GM23248 (cell line): ENCODE measurements around the gene HOOK2.

Experiments
- EZH2 ChIP-seq: fragments of 200-600 bp; sonication (generic); IDR thresholded peaks from 2 replicates; pipeline ENCODE4 v1.6.1; 2018; ENCODE audit warnings: antibody characterized with exemption, mild to moderate bottlenecking; ENCODE audit not compliant: insufficient read depth, poor library complexity, severe bottlenecking
- EZH2phosphoT487 ChIP-seq: fragments of 200-600 bp; sonication (generic); IDR thresholded peaks from 2 replicates; pipeline ENCODE4 v1.6.1; 2018; ENCODE audit warnings: antibody characterized with exemption, moderate library complexity, mild to moderate bottlenecking, low read depth; ENCODE audit not compliant: insufficient read depth

- TF ChIP-seq EZH2phosphoT487 (no peak), EZH2 (no peak)
These were observed 8.2 kb downstream of the HOOK2 start for GRCh38 chr19:12767150-12767549.
